ES-I3 (cell line): Measurements from ENCODE around the gene GIMAP2.

Experiments used
- H3K36me3 ChIP-seq: 2 replicates; pipeline ENCODE4 v1.6.1; 2013; ENCODE audit warnings: mild to moderate bottlenecking, low read length, control low read depth, moderate library complexity; ENCODE audit not compliant: insufficient read depth
- H3K4me1 ChIP-seq: 2 replicates; pipeline ENCODE4 v1.6.1; 2013; ENCODE audit warnings: mild to moderate bottlenecking, control low read depth, low read length; ENCODE audit not compliant: insufficient read depth
- H3K9ac ChIP-seq: 2 replicates; pipeline ENCODE4 v1.6.1; 2013; ENCODE audit warnings: low read depth, mild to moderate bottlenecking, low read length, moderate library complexity
- H3K9me3 ChIP-seq: 2 replicates; pipeline ENCODE4 v1.6.1; 2013; ENCODE audit warnings: mild to moderate bottlenecking, low read length, moderate library complexity; ENCODE audit not compliant: control insufficient read depth, insufficient read depth

GIMAP2 gene

DNA sequence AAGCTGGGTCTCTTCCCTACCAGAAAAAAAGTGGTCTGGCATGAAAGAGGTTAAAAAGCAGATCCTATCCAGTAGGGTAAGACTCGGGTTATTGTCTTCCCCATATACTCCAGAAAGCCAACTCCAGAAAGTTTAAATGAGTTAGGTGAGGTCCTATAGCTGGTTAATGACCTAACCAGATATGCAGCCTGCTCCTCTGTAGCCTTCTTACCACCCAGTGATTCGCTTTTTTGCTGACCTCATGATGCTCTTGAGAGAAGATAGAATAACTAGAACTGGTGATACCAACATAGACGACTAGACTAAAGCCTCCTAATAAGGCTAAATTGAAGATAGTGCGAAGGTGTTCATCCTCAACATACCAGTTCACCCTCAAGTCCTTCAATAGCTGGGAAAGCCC, 30.2 kb downstream of the GIMAP2 start:
- no peaks in the 10 kb centered on the region for H3K36me3 ChIP-seq
- no peak overlapping the region for H3K9ac ChIP-seq
- H3K9me3 ChIP-seq = no peaks in the 10 kb centered on the region
- no peaks in the 10 kb centered on the region for H3K4me1 ChIP-seq

- Histone ChIP-seq H3K9me3 (no peaks in the 10 kb centered on the region), H3K9ac (no peak within 1 kb of the TSS), H3K36me3 (no peaks in the 10 kb centered on the region), H3K4me1 (no peaks in the 10 kb centered on the region)
These were observed 30.9 kb downstream of the GIMAP2 start, which contains the start of gene GIMAP1 for GRCh38 chr7:150716368-150716767. Gene GIMAP1 (plus strand): TSS chr7:150716613. CDS start chr7:150719048, 2,435 bp downstream.

DNA sequence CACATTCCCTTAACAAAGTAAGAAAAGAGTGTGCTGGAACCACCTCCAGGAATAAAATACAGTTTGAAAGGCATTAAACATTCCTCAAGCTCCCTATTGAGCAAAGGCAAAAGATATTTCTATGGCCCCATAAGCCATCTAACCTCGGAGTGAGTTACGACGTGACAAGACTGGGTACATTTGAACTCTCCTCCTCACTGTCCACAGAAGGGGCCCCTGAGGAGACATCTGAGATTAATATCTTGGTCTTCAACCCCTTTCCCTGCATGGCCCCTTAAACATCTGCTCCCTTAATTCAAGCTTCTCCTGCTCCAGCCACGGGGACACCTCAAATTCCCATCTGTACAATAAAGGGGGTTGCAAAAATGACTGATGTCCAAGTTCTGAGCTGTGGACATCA, 31.4 kb downstream of the GIMAP2 start:
- Histone ChIP-seq H3K36me3 (no peaks in the 10 kb centered on the region), H3K9me3 (no peaks in the 10 kb centered on the region), H3K9ac (no peak overlapping the region), H3K4me1 (no peaks in the 10 kb centered on the region)

DNA sequence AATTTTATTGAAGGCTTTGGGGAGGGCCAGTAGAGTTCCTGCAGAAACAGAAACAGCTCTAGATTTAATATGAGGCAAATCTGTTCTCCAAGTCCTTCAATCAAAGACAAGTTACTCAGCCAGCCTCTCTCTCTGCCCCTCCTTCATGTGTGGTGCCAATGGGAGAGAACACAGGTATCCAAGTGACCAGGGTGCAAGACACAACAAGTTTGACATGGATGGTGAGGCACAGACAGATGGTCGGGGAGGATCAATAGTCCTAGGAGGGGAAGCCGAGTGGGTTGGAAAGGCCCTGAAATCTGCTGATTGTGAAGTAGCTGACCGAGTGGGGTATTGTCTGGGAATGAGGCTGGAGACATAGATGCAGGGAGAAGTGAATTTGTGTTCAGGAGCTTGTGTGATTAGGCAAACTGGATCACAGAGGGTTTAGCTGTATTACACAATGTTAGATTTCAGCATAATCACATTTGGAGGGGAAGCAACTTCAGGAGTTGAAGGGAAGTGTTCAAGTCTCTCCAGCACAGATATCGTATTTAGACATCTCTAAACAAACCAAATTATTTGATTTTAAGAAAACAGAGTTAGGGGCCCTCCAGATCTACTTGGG, 32.4 kb downstream of the GIMAP2 start:
- no peak overlapping the region for H3K9ac ChIP-seq
- no peaks in the 10 kb centered on the region for H3K9me3 ChIP-seq
- H3K4me1 ChIP-seq = no peaks in the 10 kb centered on the region
- no peaks in the 10 kb centered on the region for H3K36me3 ChIP-seq

GRCh38 chr7:150719436-150719835, 33.9 kb downstream of the GIMAP2 start:
- Histone ChIP-seq H3K9ac (no peak overlapping the region), H3K36me3 (no peaks in the 10 kb centered on the region), H3K9me3 (no peaks in the 10 kb centered on the region), H3K4me1 (no peaks in the 10 kb centered on the region)

DNA sequence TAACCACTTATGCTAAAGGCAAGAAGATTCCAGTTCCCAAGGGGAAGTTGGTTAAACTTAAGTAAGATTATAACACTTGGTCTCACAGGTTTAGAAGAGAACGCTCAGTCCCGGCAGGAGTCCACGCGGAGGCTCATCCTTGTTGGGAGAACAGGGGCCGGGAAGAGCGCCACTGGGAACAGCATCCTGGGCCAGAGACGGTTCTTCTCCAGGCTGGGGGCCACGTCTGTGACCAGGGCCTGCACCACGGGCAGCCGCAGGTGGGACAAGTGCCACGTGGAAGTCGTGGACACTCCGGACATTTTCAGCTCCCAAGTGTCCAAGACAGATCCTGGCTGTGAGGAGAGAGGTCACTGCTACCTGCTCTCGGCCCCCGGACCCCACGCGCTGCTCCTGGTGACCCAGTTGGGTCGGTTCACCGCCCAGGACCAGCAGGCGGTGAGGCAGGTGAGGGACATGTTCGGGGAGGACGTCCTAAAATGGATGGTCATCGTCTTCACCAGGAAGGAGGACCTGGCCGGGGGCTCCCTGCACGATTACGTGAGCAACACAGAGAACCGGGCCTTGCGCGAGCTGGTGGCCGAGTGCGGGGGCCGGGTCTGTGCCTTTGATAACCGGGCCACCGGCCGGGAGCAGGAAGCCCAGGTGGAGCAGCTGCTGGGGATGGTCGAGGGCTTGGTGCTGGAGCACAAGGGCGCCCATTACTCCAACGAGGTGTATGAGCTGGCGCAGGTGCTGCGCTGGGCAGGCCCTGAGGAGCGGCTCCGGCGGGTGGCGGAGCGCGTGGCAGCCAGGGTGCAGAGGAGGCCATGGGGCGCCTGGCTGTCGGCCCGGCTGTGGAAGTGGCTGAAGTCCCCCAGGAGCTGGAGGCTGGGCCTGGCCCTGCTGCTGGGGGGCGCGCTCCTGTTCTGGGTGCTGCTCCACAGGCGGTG, 34.7 kb downstream of the GIMAP2 start:
- no peaks in the 10 kb centered on the region for H3K9me3 ChIP-seq
- H3K4me1 ChIP-seq = no peaks in the 10 kb centered on the region
- H3K9ac ChIP-seq = no peak overlapping the region
- H3K36me3 ChIP-seq = no peaks in the 10 kb centered on the region

GRCh38 chr7:150721970-150722373, 36.5 kb downstream of the GIMAP2 start:
- Histone ChIP-seq H3K9me3 (no peaks in the 10 kb centered on the region), H3K9ac (no peak overlapping the region), H3K4me1 (no peaks in the 10 kb centered on the region), H3K36me3 (no peaks in the 10 kb centered on the region)

DNA sequence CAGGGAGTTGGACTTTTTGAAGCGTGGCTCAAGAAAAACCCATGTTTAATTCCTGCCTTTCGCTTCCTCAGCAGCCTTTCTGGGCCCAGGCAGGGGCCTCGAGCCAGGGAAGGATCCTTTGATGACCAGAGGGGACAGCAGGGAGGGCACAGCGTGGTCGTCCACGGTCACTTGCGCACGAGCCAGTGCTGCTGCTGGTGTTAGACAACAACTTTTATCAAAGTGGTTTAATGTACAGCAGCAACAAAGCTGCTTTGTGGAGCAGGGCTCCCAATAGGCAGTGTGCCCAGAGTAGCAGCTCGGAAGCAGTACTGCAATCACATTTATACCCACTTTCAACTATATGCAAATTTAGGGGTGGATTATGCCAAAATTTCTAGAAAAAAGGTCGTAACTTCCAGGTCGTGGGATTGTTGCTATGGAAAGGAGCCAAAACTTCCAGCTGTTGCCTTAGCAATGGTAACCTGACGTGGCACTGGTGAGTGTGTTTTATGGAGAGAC, 37.0 kb downstream of the GIMAP2 start:
- H3K36me3 ChIP-seq = no peaks in the 10 kb centered on the region
- H3K9ac ChIP-seq = no peak overlapping the region
- no peaks in the 10 kb centered on the region for H3K4me1 ChIP-seq
- H3K9me3 ChIP-seq = no peaks in the 10 kb centered on the region

- H3K4me1 ChIP-seq = no peaks in the 10 kb centered on the region
- no peaks in the 10 kb centered on the region for H3K36me3 ChIP-seq
- H3K9me3 ChIP-seq = no peaks in the 10 kb centered on the region
- H3K9ac ChIP-seq = no peak overlapping the region
These were observed 38.0 kb downstream of the GIMAP2 start for GRCh38 chr7:150723467-150723866.

DNA sequence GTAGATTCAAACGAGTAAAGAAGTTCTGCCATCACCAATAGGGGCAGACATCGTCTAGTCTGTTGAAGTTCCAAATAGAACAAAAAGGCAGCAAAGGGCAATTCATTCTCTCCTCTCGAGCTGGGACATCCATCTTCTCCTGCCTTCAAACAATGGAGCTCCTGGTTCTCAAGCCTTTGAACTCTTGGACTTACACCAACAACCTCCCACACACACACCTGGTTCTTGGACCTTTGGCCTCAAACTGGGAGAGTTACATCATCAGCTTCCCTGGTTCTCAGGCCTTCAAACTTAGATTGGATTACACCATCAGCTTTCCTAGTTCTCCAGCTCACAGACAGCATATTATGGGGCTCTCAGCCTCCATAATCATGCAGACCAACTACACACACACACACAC, 41.9 kb downstream of the GIMAP2 start:
- H3K4me1 ChIP-seq = no peaks in the 10 kb centered on the region
- no peaks in the 10 kb centered on the region for H3K9me3 ChIP-seq
- H3K9ac ChIP-seq = no peak overlapping the region
- no peaks in the 10 kb centered on the region for H3K36me3 ChIP-seq

GRCh38 chr7:150728011-150728410, 42.5 kb downstream of the GIMAP2 start:
- Histone ChIP-seq H3K36me3 (no peaks in the 10 kb centered on the region), H3K9ac (no peak overlapping the region), H3K4me1 (no peaks in the 10 kb centered on the region), H3K9me3 (no peaks in the 10 kb centered on the region)

GRCh38 chr7:150728609-150729008, 43.1 kb downstream of the GIMAP2 start:
- Histone ChIP-seq H3K4me1 (no peaks in the 10 kb centered on the region), H3K9me3 (no peaks in the 10 kb centered on the region), H3K36me3 (no peaks in the 10 kb centered on the region)

DNA sequence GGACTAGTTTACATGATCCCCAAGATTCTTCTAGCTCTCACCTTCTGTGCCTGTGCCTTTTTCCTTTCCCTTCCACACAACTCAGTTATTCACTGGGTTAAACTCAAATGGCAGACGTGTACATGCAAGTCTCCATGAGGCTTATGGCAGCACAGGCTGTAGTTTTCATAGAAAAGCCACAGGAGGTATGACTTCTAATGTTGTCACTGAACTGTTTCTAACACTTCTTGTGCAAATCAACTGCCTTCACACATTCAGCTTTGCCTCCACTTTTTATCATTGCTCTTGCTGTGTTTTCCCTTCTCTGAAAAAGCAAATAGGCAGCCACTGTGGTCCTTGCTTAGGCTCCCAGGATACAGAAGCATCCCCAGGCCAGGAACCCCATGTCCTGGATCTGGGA, 46.4 kb downstream of the GIMAP2 start:
- no peaks in the 10 kb centered on the region for H3K9me3 ChIP-seq
- no peaks in the 10 kb centered on the region for H3K36me3 ChIP-seq
- H3K4me1 ChIP-seq = no peaks in the 10 kb centered on the region
- H3K9ac ChIP-seq = no peak overlapping the region

More at GRCh38 chr7:150728609-150729008, 43.1 kb downstream of the GIMAP2 start:
- H3K9ac ChIP-seq = no peak overlapping the region

DNA sequence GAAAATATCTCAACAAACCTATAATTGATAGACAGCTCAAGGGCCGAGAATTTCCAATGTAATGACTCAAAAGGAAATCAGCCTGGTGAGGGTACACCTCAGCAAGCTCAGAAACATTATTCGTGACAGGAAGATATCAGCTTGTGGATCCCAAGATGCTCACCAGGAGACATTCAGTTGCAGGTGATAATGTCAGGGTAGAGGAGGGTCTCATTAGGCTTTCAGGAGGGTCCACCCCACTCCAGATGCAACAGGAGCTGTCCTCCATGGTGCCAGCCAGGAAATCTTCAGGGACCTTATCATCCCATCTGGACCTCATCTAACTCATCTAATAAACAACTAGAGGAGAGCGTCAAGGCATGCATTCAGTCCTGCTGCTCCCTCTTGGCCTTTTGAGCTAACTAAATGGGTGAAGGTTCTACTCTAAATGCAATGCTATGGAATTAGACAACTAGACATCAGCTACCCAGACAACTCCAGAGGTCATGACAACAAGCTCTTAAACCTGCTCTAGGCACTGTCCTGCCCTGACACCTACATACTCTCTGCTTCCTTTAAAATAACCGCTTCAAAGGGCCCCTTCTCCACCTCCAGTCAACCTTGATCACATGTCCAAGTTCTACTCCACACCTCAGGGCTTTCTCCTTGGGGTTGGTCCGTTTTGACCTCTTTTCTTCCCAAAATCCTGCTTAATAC, 47.4 kb downstream of the GIMAP2 start:
- H3K9me3 ChIP-seq = no peaks in the 10 kb centered on the region
- no peaks in the 10 kb centered on the region for H3K36me3 ChIP-seq
- no peaks in the 10 kb centered on the region for H3K4me1 ChIP-seq
- no peak overlapping the region for H3K9ac ChIP-seq
